GM19193 (cell line): ENCODE measurements around the gene ZNRF3.

Source experiments
- POLR2A ChIP-seq: IDR thresholded peaks from 4 replicates; pipeline ENCODE4 v1.6.1; 2011; ENCODE audit not compliant: insufficient read depth, insufficient read length; ENCODE audit errors: extremely low read depth

The ZNRF3 gene

DNA sequence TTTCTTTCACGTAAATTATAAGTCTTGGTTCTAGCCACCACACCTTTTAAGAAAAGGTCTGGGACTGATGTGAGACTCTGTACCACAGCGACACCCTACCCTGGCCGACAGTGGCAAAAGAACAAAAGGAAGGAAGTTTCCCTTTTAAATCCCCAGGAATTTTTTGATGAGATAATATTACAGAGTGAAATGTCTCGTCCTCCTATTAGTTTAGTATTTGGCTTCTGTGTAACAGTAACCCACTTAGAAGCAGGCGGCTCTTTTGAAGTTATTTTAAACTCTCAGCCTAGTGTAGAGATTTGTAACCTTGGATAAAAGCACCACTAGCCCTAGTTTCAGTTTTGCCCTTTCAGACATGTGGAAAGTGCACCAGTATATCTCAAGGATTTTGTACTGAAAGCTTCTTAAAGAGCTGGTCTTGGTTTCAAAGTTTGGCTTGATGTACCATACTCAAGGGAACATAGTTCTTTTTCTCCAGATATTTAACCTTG lies 94.2 kb downstream of the ZNRF3 start:
- TF ChIP-seq POLR2A, result no peak

- no peak for TF ChIP-seq POLR2A
Observed at GRCh38 chr22:28978158-28978557, 94.8 kb downstream of the ZNRF3 start.

- no peak for TF ChIP-seq POLR2A
Observed at GRCh38 chr22:28978863-28979796, 95.8 kb downstream of the ZNRF3 start.

DNA sequence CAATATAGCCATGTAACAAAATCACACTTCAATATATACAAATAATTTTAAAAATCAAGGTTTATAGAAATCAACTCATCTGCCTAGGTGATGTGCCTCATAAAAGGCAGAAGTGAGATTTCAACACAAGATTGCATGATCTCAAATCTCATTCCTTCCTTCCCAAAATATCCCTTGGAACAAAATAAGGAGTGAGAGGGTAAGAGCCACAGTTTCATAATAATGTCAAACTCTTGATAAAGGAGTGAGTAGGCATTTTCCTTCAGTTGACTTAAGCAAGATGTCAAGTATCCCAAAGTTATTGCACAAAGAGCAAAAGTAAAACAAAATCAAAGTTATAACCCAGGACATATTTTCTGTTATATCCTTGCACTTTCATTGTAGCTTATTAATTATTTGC lies 97.0 kb downstream of the ZNRF3 start:
- TF ChIP-seq POLR2A, result no peak

- TF ChIP-seq POLR2A, result no peak
Observed at GRCh38 chr22:28981818-28982499, 98.6 kb downstream of the ZNRF3 start.

DNA sequence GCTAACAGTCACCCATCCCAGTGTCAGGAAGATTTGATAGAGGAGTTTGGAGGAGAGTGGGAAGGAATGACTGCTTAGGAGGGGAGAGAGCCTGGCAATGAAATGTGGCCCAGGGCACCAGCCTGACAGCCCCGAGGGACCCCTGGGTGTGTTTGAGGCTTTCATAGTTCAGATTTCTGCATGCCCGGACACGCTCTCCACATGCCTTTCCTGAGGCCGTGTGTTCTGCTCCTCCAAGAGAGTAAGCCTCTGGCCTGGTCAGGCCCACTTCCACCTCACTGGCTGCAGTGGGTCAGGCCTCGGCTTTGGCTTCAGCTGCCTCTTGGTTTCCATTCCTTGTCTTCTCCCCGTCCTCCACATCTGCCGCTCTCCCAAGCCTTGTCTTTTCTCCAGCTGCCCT lies 99.8 kb downstream of the ZNRF3 start:
- TF ChIP-seq POLR2A, result no peak

GRCh38 chr22:28983788-28984441 lies 100.5 kb downstream of the ZNRF3 start:
- TF ChIP-seq POLR2A, result no peak

GRCh38 chr22:28984482-28985158 lies 101.2 kb downstream of the ZNRF3 start:
- no peak for TF ChIP-seq POLR2A

DNA sequence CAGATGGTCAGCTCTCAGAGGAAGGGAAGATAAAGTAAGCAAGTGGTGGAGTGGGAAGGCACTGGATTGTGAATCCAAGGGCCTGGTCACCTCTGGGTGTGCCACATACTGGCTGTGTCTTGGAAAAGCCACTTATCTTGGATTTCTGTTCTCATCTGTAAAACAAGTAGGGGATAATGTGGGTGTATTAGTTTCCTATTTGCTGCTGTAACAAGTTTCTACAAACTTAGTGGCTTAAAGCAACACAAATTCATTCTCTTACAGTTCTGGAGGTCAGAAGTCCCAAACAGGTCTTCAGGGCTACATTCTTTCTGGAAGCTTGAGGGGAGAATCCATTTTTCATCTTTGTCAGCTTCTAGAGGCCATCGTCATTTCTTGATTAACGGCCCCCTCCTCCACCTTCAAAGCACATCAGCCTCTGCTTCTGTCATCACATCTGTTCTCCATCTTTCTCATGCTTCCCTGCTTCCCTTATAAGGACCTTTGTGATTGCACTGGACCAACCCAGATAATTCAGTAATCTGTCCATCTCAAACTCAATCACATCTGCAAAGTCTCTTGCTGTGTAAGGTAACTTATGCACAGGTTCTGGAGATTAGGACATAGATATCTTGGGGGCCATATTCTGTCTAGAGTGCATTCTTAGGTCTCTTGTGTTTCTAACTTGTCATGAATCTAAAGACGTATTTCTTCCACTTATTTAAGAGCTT lies 102.4 kb downstream of the ZNRF3 start:
- TF ChIP-seq POLR2A, result no peak

DNA sequence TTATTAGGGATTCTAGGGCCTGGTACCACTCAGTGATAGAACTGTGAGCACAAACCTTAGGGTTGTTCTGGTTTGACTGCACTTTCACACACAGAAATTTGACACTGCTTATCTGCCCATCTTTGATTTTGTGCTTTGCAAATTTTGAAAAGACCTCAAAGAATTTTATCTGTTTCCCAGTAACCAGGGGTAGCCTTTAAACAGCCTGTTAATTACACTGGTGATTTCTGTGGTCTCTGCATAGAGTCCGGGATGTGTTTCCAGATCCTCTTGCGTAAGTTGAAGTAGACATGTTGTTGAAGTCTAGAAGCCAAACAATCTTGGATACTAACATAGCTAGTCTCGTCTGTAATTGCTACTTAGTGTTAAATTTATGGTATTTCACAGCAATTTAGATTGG lies 103.0 kb downstream of the ZNRF3 start:
- no peak for TF ChIP-seq POLR2A

- no peak for TF ChIP-seq POLR2A
Observed at GRCh38 chr22:28988457-28988856, 105.1 kb downstream of the ZNRF3 start.

- TF ChIP-seq POLR2A, result no peak
Observed at GRCh38 chr22:28989035-28989464, 105.7 kb downstream of the ZNRF3 start.

- no peak for TF ChIP-seq POLR2A
Observed at GRCh38 chr22:28989484-28989883, 106.1 kb downstream of the ZNRF3 start.

DNA sequence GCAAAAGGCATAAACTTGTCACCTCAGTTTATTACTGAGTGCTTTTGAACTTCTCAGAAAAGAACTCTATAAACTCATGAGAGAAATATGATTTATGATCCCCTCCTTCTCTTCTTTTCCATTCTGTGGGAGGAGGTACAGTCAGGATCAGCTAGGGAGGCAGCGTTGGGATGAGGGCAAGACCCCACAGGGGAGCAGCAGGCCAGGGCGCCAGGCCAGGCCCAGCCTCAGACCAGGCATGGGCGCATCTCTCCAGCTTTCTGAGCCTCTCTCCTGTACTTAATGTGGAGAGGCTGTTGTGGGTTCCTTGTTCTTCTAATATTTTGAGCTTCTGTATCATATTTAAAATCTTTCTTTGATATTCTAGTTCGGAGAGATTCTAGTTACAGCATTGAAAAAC lies 106.5 kb downstream of the ZNRF3 start:
- TF ChIP-seq POLR2A, result no peak
